ENCODE data around the gene PRKRA.
A peak's percentile ranks its signal among the peaks of the same experiment; 100 is the strongest.

PRKRA gene

DNA sequence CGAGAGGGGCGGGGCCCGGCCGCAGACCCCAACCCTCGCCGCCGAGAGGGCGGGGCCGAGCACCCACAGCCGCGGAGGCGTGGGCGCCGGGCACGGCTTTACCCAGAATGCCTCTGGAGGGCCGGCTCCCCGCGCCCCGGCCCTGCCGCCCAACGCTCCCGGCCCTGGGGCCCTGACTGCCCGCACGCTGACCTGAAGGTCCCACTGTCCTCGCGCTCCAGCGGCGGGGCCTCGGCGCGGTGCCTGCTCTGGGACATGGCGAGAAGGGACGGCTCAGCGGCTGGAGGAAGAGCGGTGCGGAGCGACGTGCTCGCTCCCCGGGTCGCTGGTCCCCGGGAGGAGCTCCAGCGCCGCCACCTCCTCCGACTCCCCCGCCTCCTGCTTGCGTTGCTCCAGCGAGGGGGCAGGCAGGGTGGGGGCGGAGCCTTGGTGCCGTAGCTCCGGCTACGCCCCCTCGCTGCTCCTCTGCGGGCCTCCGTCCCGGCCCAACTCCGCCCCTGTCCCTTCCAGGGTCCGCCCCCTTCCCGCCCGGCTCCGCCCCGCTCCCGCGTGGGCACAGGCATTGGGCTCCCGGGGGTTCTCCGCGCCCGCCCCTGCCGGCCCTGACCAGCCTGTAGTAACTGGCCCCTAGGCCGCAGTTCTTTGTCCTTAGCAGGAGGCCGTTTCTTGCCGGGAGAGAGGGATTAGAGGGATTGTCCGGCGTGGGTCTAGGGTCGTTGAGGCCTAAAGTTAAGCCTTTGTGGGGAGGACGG is at the start of gene PRKRA, which contains the start of gene PJVK:
Gene PRKRA (minus strand): TSS at position 402 of the 752 bp plus-strand sequence. CDS start 145 bp downstream, at position 257.
Gene PJVK (plus strand): TSS at position 605 of the 752 bp plus-strand sequence. CDS start 2,032 bp downstream, outside the sequence.
- H3K9me3 ChIP-seq (ENCODE audit: control insufficient read depth, low read length), result no peaks in the 10 kb centered on the region

DNA sequence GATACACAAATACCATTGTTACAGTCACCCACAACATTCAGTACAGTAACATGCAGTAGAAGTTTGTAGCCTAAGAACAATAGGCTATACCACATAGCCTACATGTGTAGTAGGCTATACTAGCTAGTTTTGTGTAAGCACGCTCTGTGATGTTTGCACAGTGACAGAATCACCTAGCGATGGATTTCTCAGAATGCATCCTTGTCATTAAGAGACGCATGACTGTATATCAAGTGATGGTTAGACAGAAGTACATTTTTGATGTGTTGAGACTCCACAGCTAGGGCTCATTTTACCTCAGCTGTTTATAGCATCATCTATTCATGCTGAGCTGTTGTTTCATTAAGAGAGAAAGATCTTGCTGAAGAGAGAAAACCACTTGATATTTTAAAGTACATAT is 48.7 kb upstream of the PRKRA start:
- Histone ChIP-seq H3K36me3 (ENCODE audit: control insufficient read depth, insufficient read depth, low read length) (peaks cover 14% of the 10 kb centered on the region), H3K9ac (ENCODE audit: low read length) (no peak overlapping the region)

More for the DNA sequence above, at the start of gene PRKRA, which contains the start of gene PJVK:
- Histone ChIP-seq H3K27me3 (ENCODE audit: control insufficient read depth, insufficient read depth, low read length) (no peaks in the 10 kb centered on the region), H3K9ac (ENCODE audit: low read length) (peak within 1 kb of the TSS; percentile 89), H3K4me1 (ENCODE audit: control insufficient read depth, insufficient read depth, low read length) (peaks cover 12% of the 10 kb centered on the region), H3K4me3 (ENCODE audit: low read length) (peak within 1 kb of the TSS; percentile 74), H3K36me3 (ENCODE audit: control insufficient read depth, insufficient read depth, low read length) (peaks cover 3% of the 10 kb centered on the region)

DNA sequence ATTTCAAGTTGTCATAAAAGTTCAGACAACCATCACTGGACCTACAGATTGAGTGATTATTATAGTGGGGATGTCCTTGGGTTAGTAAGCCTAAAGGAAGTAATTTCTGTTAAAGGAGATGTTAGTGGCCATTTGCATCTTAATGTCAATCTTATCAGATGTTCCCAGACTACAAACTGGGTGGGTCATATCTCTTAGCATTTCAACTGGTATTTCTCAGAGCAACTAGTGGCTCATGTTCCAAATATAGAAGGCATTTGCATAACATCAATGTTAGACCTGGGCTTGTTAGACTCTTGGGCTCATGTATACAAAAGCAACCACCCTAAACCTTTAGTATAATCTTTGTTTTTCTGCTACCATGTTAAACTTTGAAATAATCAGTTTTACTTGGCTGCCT is 47.2 kb upstream of the PRKRA start:
- H3K9me3 ChIP-seq (ENCODE audit: control insufficient read depth, low read length), result no peaks in the 10 kb centered on the region
- H3K9ac ChIP-seq (ENCODE audit: low read length), result no peak overlapping the region
- no peak overlapping the region for H3K4me3 ChIP-seq (ENCODE audit: low read length)
- H3K27me3 ChIP-seq (ENCODE audit: control insufficient read depth, insufficient read depth, low read length), result no peaks in the 10 kb centered on the region
- H3K36me3 ChIP-seq (ENCODE audit: control insufficient read depth, insufficient read depth, low read length), result peaks cover 23% of the 10 kb centered on the region
- no peaks in the 10 kb centered on the region for H3K4me1 ChIP-seq (ENCODE audit: control insufficient read depth, insufficient read depth, low read length)

More for the DNA sequence above, 48.7 kb upstream of the PRKRA start:
- Histone ChIP-seq H3K4me3 (ENCODE audit: low read length) (no peak overlapping the region), H3K9me3 (ENCODE audit: control insufficient read depth, low read length) (no peaks in the 10 kb centered on the region), H3K27me3 (ENCODE audit: control insufficient read depth, insufficient read depth, low read length) (no peaks in the 10 kb centered on the region), H3K4me1 (ENCODE audit: control insufficient read depth, insufficient read depth, low read length) (no peaks in the 10 kb centered on the region)

DNA sequence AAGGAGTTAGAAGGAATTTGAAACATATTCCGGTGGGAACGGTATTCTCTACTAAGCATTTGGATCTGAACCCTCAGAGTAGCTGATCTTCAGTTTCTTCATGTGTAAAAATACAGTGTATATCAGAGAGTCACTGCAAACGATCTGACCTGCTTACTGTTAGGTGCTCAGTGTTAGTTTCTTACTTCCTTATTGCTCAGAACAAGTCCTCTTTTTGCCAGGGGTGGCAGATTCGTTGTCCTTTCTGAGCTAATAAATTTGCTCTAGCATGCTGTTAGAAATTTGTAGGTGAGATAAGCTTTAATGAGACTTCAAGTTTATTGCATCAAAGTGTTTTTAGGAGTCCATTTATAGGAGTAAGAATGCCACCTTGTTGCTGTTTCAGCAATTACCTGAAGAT is 45.1 kb upstream of the PRKRA start:
- Histone ChIP-seq H3K9me3 (ENCODE audit: control insufficient read depth, low read length) (no peaks in the 10 kb centered on the region), H3K4me3 (ENCODE audit: low read length) (no peak overlapping the region), H3K4me1 (ENCODE audit: control insufficient read depth, insufficient read depth, low read length) (no peaks in the 10 kb centered on the region), H3K36me3 (ENCODE audit: control insufficient read depth, insufficient read depth, low read length) (peaks cover 16% of the 10 kb centered on the region), H3K9ac (ENCODE audit: low read length) (peak overlapping the region; percentile 16), H3K27me3 (ENCODE audit: control insufficient read depth, insufficient read depth, low read length) (no peaks in the 10 kb centered on the region)

DNA sequence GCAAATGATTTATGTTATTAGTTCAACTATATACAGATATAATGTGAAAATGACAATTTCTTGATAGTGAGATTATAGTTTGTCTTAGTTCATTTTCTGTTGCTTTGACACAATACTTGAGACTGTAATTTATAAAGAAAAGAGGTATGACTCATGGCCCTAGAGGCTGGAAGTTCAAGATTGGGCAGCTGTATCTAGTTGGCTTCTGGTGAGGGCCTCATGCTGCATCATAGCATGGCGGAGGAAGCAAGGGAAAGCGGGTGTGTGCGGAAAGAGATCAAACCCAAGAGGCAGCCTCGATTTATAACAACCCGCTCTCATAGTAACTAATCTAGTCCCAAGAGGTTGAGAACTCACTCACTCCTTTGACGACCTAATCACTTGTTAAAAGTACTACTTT is 40.6 kb upstream of the PRKRA start:
- Histone ChIP-seq H3K4me1 (ENCODE audit: control insufficient read depth, insufficient read depth, low read length) (no peaks in the 10 kb centered on the region), H3K9ac (ENCODE audit: low read length) (no peak overlapping the region), H3K36me3 (ENCODE audit: control insufficient read depth, insufficient read depth, low read length) (peaks cover 15% of the 10 kb centered on the region), H3K27me3 (ENCODE audit: control insufficient read depth, insufficient read depth, low read length) (no peaks in the 10 kb centered on the region), H3K4me3 (ENCODE audit: low read length) (no peak overlapping the region), H3K9me3 (ENCODE audit: control insufficient read depth, low read length) (no peaks in the 10 kb centered on the region)

DNA sequence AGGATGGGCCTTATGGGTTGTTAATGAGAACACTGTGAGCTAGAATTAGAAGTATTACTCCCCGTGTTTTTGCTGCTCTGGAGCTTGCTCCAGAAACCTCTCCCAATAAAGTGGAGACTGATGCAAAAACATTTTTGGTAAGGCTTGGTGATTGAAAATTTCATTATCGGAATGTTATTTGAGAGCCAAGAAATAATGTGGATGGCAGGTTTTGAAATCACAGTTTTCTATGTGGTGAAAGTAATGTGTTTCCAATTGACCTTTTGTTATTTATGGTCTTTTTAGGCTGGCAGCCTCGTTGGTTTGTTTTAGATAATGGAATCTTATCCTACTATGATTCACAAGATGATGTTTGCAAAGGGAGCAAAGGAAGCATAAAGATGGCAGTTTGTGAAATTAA is 34.4 kb upstream of the PRKRA start:
- no peaks in the 10 kb centered on the region for H3K9me3 ChIP-seq (ENCODE audit: control insufficient read depth, low read length)
- no peak overlapping the region for H3K4me3 ChIP-seq (ENCODE audit: low read length)
- H3K9ac ChIP-seq (ENCODE audit: low read length), result no peak overlapping the region
- peaks cover 38% of the 10 kb centered on the region for H3K4me1 ChIP-seq (ENCODE audit: control insufficient read depth, insufficient read depth, low read length)
- no peaks in the 10 kb centered on the region for H3K27me3 ChIP-seq (ENCODE audit: control insufficient read depth, insufficient read depth, low read length)
- no peaks in the 10 kb centered on the region for H3K36me3 ChIP-seq (ENCODE audit: control insufficient read depth, insufficient read depth, low read length)

DNA sequence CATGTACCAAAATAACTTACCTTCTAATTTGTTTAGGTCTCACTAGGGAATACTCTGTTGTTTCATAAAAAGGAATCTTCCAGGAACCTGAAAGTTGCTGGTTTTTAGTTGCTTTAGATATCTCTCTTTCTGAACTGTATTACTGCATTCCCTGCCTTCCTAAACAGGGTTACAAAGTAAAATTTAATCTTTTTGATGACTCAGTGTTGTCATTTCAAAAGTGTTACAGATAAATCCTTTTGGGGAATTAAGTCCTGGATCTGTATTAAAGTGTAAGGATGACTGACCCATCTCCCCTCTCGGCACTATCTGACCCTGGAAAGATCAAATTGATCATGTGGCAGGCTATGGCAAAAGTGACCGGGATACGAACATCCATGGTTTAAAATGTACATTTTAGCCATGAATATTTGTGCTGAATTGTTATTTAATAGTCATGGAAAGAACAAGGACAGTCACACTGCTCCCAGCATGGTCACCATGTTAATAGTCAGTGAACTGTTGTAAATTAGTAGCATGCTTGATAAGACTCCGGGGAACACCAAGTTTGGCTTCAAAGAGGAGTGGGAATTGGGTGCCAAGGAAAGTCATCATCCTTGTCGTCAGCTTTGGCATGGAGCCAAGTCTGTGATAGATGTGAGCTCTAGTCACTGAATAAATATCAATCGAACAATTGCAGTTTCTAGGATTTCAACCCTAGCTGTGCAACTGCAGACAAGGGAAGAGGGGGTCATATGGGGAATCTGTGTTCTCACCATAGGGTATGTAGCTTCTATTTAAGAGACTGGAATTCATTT is 33.5 kb upstream of the PRKRA start:
- Histone ChIP-seq H3K9me3 (ENCODE audit: control insufficient read depth, low read length) (no peaks in the 10 kb centered on the region), H3K36me3 (ENCODE audit: control insufficient read depth, insufficient read depth, low read length) (no peaks in the 10 kb centered on the region), H3K9ac (ENCODE audit: low read length) (no peak overlapping the region), H3K4me3 (ENCODE audit: low read length) (no peak overlapping the region), H3K4me1 (ENCODE audit: control insufficient read depth, insufficient read depth, low read length) (peaks cover 44% of the 10 kb centered on the region), H3K27me3 (ENCODE audit: control insufficient read depth, insufficient read depth, low read length) (no peaks in the 10 kb centered on the region)

DNA sequence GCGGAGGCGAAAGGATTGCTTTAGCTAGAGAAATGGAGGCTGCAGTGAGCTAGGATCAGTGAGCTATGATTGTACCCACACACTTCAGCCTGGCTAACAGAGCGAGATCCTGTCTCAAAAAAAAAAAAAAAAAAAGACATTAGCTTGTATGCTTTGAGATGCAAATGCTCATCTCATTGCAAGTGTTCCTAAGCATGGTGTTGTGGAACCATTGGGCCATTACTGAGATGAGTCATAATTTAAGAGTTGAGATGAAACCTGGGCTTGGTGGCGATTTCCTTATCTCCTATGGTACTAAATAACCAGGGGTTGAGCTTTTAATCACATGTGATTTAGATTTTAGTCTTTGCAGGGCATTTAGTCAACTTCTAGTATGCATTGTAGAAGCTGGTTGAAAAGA is 31.5 kb upstream of the PRKRA start:
- Histone ChIP-seq H3K36me3 (ENCODE audit: control insufficient read depth, insufficient read depth, low read length) (no peaks in the 10 kb centered on the region), H3K9ac (ENCODE audit: low read length) (no peak overlapping the region), H3K4me3 (ENCODE audit: low read length) (no peak overlapping the region), H3K4me1 (ENCODE audit: control insufficient read depth, insufficient read depth, low read length) (peaks cover 48% of the 10 kb centered on the region), H3K27me3 (ENCODE audit: control insufficient read depth, insufficient read depth, low read length) (no peaks in the 10 kb centered on the region), H3K9me3 (ENCODE audit: control insufficient read depth, low read length) (no peaks in the 10 kb centered on the region)

DNA sequence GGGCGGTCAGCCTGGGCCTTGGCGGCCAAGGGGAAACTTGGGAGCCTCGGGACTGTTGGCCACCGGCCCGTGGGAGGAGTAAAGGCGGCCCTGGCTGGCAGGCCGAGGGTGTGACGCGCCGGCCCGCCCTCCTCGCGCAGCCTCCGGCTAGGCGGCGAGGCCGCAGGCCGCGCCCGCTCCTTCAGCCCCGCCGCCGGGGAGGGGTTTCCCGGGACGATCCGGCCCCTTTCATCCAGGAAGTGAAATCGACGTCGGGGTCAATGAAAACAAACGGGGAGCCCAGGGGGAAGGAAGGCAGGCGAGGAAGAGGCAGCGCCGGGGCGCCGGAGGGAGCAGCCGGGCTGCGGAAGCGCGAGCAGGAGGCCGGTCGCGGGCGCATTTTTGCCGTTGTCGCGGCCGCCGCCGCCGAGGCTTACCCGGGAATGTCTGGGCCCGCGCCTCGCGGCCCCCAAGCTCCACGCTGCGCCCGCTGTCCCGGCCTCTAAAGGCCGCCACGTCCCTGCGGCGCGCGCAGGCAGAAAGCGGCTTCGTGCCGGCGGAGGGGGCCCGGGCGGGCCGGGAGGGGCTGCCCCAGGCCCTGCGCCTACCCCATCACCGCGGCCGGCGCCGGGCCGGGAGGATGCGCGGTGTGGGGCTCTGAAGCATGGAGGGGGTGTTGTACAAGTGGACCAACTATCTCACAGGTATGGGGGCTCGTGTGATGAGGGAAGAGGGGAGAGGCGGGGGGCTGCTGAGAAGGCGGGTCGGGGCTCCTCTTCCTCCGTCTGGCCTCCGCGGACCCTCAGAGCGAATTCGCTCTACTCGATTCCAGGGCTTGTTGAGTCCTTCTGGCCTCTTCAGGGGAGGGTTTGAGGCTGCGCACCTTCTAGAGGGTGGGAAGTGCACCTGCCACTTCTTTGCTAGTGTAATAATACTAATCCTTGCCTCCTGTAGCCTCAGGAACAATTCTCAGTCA is 29.5 kb upstream of the PRKRA start, which contains the start of gene PLEKHA3:
Gene PLEKHA3 (plus strand): TSS at position 231 of the 955 bp plus-strand sequence. CDS start 413 bp downstream, at position 644.
- H3K4me1 ChIP-seq (ENCODE audit: control insufficient read depth, insufficient read depth, low read length), result peaks cover 48% of the 10 kb centered on the region
- H3K27me3 ChIP-seq (ENCODE audit: control insufficient read depth, insufficient read depth, low read length), result no peaks in the 10 kb centered on the region
- peak within 1 kb of the TSS; percentile 60 for H3K4me3 ChIP-seq (ENCODE audit: low read length)
- no peaks in the 10 kb centered on the region for H3K36me3 ChIP-seq (ENCODE audit: control insufficient read depth, insufficient read depth, low read length)
- H3K9me3 ChIP-seq (ENCODE audit: control insufficient read depth, low read length), result no peaks in the 10 kb centered on the region
- H3K9ac ChIP-seq (ENCODE audit: low read length), result peak within 1 kb of the TSS; percentile 84

DNA sequence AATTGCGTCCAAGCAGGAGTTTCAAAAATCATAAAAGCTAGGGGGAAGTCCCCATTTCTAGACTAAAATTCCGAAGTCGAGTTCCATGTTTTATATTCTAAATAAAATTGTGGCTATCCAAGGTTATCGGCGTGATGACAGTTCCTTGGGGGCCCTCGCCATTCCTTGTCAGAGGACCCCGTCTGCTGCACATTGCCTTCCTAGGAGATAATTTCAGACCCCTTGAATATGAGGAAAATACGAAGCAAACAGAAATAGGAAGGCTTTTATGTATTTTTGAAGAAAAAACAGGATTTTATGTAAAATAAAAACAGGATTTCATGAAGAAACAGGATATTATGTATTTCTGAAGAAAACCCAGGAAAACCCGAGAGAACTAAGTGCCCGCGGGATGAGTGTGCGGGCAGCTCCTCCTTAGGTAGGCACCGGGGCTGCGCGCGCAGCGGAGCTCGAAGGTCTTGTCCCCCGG is 28.8 kb upstream of the PRKRA start:
- H3K4me1 ChIP-seq (ENCODE audit: control insufficient read depth, insufficient read depth, low read length), result peaks cover 43% of the 10 kb centered on the region
- H3K36me3 ChIP-seq (ENCODE audit: control insufficient read depth, insufficient read depth, low read length), result no peaks in the 10 kb centered on the region
- H3K9ac ChIP-seq (ENCODE audit: low read length), result peak overlapping the region; percentile 83
- peak overlapping the region; percentile 60 for H3K4me3 ChIP-seq (ENCODE audit: low read length)
- H3K27me3 ChIP-seq (ENCODE audit: control insufficient read depth, insufficient read depth, low read length), result no peaks in the 10 kb centered on the region
- no peaks in the 10 kb centered on the region for H3K9me3 ChIP-seq (ENCODE audit: control insufficient read depth, low read length)

DNA sequence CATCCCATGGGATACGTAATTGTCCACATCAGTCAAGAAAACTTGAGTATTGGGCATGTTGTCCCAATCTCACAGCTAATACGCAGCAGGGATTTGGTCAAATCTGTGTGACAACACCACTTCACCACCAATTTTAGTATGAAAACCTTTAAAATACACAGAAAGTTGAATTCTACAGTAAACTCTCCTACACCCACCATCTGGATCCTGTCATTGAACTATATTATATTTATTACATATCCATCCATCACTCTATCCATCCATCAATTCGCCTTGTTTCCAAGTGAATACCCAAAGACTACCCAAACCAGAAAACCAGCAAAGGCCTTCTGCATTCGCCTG is 28.3 kb upstream of the PRKRA start:
- no peaks in the 10 kb centered on the region for H3K27me3 ChIP-seq (ENCODE audit: control insufficient read depth, insufficient read depth, low read length)
- H3K9me3 ChIP-seq (ENCODE audit: control insufficient read depth, low read length), result no peaks in the 10 kb centered on the region
- peaks cover 37% of the 10 kb centered on the region for H3K4me1 ChIP-seq (ENCODE audit: control insufficient read depth, insufficient read depth, low read length)
- peak overlapping the region; percentile 84 for H3K9ac ChIP-seq (ENCODE audit: low read length)
- no peaks in the 10 kb centered on the region for H3K36me3 ChIP-seq (ENCODE audit: control insufficient read depth, insufficient read depth, low read length)
- H3K4me3 ChIP-seq (ENCODE audit: low read length), result peak overlapping the region; percentile 90

Data from mucosa of stomach (tissue), 1 donor.